ENCODE data around the gene PTTG2.
A peak's percentile ranks its signal among the peaks of the same experiment; 100 is the strongest.
"Not testable (repeated sequence)": the region's sequence is repeated elsewhere in the genome, so short reads cannot be mapped to it uniquely, and the experiment has no call there.

PTTG2 gene

DNA sequence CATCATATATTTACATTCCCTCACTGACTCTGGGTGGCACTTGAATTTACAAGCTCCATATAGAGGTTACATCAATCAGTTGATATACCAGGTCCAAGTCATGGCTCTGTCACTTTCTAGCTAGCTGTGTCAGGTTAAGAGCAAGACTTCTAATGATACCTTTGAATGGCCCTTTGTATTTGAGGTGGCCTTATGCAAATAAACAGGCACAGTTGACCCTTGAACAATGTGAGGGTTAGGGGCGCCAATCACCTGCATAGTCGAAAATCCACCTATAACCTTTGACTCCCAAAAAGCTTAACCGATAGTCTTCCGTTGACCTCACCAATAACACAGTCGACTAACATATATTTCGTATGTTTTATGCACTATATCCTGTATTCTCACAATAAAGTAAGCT is 1.3 kb upstream of the PTTG2 start:
- no peak for DNase-seq

DNA sequence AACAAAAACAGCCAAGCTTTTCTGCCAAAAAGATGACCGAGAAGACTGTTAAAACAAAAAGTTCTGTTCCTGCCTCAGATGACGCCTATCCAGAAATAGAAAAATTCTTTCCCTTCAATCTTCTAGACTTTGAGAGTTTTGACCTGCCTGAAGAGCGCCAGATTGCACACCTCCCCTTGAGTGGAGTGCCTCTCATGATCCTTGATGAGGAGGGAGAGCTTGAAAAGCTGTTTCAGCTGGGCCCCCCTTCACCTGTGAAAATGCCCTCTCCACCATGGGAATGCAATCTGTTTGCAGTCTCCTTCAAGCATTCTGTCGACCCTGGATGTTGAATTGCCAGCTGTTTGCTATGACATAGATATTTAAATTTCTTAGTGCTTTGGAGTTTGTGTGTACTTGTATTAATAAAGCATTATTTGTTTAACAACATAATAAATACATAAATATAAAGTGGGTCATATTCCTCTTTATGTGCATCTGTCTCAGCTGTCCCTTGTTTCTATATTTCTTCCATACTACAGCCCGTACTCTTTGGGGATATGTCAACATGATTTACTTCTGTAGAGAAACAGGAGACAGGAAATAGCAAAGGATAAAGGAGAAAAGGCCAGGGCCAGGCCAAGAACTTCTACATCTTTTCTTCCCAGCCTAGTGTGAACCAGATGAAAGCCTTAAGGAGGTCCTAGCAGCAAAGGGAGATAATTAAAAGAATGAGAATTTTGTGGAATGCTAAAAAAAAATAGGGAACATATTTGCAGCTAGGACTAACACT is 667 bp downstream of the PTTG2 start:
- DNase-seq: no peak

DNA sequence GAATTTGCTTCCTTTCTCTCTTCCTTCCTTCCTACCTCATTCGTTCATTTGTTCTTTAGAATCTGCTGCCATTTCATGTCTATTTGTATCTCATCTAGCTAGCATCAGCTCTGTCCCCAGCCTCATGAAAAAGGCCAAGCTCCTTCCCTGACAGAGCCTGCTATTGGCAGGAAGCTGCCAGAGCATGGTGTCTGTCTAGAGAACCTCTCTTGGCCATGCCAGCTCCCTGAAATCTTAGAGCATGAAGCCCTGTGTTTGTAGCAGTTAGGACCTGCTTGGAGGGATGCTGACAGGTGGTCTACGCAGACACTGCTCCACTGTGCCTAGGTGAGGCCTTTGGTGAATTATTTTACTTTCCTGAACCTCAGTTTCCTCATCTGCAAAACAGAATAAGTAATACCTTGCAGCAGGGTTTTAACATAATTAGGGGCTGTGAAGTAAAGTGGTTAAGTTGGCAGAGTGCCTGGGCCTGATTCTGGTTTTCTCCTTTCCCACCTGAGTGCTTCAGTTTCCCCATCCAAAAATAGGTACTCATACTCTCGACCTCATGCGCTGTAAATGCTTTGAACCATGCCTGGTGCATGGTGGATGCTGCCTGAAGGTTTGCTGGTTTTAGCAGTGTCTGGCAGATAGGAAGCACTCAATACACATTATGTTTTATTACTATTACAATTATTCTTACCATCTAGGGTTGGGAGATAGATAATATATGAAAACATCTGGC is 4.7 kb downstream of the PTTG2 start:
- DNase-seq: no peak

DNA sequence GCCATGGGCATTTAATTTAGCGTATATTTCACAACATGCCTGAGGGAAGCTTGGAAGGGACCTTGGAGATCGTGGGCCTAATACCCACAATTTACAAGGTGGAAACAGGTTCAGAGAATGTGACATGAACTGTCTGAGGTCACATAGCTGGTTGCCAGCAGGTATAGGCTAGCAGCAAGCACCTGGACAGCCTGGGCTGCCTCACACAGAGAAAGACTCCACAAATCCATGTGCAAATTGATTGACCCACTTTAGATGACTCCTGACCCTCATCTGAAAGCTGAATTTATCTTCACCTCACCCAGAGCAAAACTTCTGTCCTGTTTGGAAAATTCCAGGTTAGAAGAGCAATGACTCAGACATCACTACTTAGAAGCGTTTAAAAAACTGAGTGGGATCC is 5.8 kb downstream of the PTTG2 start:
- peak in 1 of 2 donors; percentile 42 for DNase-seq

DNA sequence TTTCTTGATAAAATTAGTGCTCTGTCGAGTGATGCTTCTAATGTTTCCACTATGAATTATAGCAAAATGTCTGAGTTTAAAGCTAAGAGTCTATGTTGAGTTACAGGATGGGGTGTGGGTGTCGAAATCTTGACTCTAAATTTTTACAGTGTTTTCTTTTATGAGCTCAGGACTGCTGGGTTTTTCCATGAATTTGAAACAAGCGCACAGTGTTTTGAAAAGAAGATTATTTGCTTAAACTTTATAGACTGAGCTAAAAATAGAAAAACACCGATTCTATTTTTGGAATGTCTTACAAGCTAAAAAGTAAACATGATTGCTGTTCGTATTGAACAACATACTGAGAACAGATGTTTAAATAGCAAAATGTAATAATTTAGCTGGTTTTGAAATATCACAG is 7.5 kb downstream of the PTTG2 start:
- peak; percentile 61 to 83 for DNase-seq

DNA sequence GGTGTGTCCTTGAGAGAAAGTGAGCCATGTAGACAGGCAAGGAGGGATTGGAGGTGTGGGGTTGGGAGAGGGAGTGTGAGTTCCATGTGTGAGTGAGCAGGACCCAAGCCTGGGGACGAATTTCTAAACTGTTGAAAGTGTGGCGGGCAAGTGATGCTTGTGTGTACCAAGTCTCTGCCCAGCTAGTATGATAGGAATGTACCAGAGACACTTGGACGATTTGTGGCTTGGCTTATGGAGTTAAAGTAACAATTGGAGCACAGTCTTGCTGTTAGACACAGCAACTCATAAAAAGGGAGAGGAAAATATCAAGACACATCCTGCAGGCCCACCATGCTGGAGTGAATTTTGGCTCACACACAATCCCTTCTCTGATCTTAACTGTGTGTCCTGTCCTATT is 8.5 kb downstream of the PTTG2 start:
- DNase-seq: no peak

DNA sequence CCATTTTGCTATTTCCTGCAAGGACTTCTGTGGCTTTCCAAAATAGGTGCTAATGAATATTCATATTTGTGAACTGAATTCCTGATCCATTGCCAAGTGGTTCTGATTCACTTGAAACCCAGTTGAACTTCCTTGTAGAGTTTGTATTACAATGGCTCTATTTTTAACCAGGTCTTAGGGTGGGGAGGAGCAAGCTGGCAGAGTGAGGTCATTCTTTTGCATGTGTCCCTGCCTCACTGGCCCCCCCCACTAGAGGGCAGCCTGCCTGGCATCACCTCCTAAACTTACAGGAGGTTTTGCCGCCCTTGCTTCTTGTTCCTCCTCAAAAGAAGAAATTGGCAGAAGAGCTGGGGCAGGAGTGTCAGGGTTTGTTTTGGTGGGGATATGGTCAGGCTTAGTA is 10.5 kb downstream of the PTTG2 start:
- peak; percentile 86 to 88 for DNase-seq

DNA sequence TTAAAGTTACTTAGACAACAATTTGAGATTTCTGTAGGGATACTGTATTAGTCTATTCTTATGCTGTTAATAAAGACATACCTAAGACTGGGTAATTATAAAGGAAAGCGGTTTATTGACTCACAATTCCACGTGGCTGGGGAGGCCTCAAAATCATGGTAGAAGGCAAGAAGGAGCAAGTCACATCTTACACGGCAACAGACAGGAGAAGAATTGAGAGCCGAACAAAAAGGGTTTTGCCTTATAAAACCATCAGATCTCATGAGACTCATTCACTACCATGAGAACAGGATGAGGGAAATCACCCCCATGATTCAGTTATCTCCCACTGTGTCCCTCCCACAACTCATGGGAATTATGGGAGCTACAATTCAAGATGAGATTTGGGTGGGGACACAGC is 11.0 kb downstream of the PTTG2 start:
- DNase-seq: peak in 1 of 2 donors; percentile 26

DNA sequence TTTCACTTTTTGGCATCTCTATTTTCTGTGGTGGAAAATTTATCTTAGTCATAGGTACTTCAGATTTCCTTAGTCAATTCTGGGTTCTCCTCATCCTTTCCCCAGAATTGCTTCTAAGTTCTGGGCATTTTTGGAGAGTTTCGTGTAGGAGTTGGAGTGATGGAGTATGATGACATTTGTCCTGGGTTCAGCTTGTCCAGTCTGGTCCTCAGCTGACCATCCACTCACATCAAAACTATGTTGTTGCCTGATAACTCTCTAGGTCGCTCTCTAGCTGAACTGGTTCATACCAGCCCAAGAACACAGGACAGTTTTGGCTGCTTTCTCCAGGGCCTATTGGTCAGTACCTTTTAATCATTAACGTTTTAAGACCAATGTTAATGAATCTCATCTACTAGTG is 13.2 kb downstream of the PTTG2 start:
- peak; percentile 58 to 89 for DNase-seq

DNA sequence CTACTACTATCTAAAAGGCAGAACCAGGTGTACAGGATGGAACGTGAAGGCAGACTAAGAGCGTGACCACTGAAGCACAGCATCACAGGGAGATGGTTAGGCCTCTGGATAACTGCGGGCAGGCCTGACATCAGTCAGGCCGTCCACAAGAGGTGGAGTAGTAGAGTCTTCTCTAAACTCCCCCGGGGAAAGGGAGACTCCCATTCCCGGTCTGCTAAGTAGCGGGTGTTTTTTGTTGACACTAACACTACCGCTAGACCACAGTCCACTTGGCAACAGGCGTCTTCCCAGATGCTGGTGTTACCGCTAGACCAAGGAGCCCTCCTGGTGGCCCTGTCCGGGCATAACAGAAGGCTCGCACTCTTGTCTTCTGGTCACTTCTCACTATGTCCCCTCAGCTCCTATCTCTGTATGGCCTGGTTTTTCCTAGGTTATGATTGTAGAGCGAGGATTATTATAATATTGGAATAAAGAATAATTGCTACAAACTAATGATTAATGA is 15.2 kb downstream of the PTTG2 start:
- DNase-seq: not testable (repeated sequence)

DNA sequence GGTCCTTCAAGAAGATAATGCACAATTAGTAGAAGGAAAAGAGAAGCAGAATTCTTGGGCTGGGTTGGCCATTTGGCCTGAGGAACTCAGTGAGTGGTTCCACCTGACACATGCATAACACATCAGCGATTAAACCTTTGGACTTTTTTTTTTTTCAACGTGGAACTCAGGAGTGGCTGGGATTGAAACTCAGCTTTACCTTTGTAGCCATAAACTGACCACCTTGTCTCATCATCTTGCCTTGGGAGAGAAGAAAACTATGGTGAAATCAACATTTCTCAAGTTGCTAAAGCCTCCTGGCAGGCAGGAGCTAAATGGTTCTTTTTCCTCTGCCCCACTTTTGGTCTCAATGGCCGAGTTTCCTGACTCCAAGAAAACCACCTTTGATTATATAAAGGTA is 16.3 kb downstream of the PTTG2 start:
- peak in 1 of 2 donors; percentile 23 for DNase-seq

DNA sequence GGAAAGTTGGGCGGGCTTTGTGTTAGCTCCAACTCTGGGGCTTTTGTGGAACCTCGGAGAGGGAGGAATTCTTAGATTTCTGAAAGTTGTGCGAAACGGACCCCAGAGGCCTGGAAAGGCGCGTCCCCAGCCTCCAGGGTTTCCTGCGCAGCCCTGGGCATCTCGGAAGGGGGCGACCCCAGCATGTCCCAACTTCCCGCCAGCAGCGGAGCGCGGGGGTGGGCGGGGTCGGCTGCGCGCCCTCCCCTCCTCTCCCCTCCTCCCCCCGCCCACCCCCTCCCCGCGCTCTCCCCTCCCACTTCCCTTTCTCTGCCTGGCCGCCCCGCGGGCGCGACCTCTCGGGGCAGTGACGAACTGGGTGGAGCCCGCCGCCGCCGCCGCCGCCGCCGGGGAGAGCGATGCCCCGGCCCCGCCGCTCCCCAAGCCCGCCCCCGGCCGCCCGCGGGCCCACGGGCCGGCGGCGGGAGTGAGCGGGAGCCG is 16.8 kb downstream of the PTTG2 start:
- peak; percentile 81 to 83 for DNase-seq

DNA sequence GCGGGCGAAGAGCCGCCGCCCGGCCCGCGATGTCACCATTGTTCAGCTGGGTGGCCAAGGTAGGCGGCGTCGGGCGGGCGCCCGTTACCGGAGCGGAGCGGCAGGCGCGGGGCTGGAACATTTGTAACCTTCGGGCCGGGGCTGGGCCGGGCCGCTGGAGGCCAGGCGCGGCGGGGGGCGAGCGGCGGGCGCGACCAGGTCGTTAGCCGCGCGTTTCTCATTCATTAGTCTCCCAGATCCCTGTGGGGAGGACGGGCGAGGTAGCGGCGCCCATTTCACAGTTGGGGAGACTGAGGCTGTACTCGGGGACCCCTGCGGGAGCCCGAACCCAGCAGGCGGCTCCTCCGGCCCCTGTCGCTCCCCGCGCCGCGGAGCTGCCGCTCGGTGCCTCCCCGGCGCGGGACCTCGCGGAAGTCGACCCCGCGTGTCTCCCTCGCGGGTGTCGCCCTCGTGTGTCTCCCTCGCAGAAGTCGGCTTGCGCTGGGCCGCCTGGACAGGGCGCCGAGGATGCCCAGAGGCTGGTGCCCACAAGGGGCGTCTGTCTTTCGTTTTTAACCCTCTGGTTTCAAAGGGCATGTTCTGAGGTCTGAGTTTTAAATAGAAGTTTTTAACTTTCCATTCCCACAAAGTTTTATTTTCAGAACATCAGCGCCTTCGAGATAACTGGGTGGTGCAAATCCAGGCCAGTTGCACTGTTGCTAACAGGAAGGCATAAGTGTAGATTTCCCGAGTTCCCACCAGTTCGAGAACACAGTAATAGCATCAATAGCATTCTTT is 17.5 kb downstream of the PTTG2 start:
- peak; percentile 72 to 74 for DNase-seq

DNA sequence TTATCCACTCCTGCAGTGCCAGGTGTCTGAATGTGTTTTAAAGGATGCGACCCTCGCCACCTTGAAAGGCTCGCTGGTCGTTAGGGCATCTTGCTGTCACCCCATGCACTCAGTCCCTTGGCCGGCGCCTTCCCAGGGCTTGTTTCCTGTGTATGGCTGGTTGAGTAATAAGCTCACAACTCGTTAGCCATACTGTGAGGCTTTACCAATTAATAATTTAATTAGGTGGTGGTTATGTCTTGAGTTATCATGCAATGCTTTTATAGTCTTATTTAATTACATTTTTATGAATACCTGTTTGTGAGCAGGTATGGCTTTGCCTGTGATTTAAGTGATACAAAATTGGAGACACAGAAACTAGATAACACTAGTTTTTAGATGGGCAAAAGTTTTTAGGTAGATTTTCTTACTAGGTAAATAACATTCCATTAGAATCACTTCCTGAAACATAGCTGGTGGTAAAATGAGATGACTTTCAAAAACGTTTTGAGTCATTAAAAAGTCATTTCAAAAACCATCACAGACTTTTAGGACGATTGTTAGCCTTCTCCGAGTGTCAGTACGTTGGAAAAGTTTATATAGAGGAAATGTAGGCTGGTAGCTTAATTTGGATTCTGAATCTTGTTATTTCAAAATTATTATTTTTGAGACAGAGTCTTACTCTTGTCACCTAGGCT is 18.2 kb downstream of the PTTG2 start:
- DNase-seq: peak; percentile 27 to 40

DNA sequence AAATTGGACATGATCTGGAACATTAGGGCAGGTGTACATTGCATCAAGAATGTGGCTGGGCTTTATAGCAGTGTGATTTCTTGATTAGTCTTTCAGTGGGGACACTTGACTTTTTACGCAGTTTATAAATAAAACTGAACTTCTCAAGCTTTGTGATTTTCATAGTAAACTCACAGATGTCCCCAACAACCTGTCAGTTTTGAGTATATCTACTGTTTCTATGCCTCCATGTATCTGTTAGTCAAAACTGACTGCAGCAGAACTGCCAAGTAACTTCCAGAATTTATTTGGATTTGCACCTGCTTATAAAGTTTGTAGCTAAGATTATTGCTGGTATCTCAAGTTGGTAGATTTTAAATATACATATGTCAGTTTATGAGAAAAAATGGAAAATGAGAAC is 20.0 kb downstream of the PTTG2 start:
- no peak for DNase-seq

DNA sequence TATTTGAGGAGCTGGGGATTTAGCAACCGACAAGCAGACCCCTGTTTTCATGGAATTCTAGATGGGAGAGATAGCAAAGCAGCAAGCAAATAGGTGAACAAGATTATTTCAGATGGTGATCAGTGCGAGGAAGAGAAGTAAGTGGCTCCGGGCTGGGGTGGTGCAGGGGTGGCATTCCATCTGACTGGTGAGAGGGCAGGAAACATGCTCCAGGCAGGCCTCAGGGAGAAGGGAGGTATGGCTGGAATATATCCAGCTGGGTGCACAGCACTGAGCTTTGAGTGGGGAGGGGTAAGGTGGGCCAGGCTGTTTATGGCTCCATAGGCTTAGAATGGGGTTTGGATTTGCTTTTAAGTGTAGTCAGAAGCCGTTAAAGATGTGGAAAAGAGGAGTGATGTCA is 21.2 kb downstream of the PTTG2 start:
- no peak for DNase-seq

DNA sequence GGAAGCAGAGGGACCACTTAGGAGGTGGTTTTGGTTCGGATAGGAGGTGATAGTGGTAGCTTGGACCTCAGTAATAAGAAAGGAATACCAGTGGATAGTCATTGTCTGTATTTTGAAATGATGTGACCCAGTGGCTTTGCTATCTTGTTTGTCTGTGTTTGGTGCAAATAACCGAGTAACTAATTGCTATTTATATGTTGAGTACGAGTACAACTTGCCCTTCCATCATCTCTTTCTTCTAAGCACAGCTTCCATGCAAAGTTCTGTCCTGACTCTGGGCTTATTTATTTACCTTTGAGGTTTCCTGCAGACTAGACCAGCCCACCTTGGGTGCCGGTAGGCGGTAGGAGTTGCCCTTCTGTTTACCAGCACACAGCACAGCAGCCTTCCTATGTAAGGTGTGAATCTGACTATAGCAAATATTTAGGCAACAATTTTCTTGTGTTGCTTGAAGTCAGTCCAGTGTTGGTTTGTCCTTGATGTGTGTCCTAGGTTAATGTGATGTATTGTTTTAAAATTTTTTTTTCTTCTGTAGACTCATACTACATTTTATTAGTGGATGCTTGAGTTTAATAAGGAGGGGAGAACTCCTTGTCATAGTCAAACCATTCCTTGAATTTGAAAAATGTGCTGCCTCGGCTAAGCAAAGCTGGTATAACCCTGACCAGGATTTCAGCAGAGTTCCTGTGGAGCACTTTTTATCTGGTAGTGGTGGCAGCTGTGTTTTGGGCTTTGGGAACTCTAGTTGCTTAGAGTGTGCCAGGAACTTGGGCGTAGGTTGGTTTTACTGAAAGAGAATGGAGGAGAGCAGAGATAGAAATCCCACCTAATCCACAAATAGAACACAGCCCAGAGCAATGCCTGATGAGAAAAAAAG is 21.9 kb downstream of the PTTG2 start:
- no peak for DNase-seq

DNA sequence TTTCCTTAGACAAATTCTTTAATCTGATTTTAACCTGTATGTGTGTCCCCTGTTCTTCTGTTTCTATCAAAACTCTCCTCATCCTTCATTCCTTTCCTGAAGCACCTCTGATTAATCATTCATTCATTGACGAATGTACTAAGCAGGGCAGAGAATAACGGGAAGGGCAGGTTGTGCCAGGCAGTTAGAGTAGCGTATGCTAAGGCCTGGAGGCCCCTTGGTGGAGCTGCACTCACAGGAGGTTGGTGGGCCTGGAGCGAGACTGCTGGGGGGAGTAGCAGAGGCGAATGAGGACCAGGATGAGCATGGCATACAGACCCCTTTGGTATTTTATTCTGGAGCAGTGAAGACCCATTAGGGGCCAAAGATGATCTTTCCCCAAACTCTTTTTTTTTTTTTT is 22.5 kb downstream of the PTTG2 start:
- no peak for DNase-seq

DNA sequence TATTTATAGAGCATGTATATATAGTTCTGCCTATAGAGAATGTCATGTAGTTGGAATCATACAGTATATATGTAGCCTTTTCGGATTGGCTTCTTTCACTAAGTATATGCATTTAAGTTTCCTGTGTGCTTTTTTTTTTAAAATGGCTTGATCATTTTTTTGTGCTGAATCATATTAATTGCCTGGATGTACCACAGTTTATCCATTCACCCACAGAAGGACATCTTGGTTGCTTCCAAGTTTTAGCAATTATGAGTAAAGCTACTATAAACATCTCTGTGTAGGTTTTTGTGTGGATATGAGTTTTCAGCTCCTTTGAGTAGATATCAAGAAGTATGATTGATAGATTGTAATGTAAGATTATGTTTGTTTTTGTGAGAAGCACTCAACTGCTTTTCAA is 23.8 kb downstream of the PTTG2 start:
- DNase-seq: no peak

DNA sequence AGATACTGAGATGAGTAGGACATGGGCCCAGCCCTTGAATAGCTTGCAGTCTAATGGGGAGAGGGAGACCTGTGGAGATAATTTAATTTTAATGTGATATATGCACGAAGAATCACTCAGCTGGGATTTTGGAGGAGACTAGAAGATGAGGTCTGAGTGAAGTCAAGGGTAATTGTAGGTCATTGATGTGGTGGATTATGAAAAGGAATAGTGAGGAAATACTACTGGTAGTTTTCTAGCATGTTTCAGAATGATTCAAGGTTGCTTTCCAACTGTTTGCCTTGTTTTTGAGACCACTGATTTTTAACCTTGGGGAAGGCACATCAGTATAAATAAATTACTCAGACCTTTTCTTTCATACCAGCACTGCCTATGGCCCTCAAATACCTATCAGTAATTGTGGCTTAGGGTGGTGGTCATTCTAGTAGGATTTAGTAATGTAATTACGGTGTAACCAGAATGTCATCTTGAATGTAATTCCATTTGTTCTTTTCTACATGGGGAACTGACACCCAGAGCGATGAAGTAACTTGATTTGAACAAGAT is 25.6 kb downstream of the PTTG2 start:
- no peak for DNase-seq

DNA sequence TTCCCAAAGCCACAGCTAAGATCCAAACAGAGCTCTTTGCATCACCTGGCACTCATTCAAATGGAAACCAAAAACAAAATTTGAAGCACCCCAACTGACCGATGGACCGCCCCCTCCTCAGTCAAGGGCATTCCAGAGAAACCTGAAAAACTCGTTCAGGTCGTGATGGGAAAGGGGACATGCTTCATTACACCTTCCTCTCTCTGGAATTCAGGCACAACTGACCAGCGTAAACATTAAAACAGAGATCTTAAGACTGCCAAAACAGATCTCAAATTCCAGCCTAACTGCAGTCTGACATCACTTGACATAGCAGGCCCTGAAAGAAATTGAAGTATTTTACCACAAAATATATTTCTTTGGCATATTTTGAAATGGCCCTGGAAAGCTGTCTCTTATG is 28.5 kb downstream of the PTTG2 start:
- no peak for DNase-seq
